ENCODE results near the gene CA10. TPM values are rescaled to one million over a fixed set of nuclear protein-coding genes. Genes with fewer than 3 reads are reported as not detected.

CA10 gene
- not detected for total RNA-seq

GRCh38 chr17:52158450-52159042, at the start of gene CA10:
CA10 (minus strand) TSS chr17:52158714.
- peaks cover 0 to 7% of the 10 kb centered on the region in 2 donors for H3K9me3 Mint-ChIP-seq
- DNase-seq (ENCODE audit: low spot score in 2 of 2) (no peak), ATAC-seq (peak in 1 of 2 donors; percentile 18)
- H3K27ac Mint-ChIP-seq, result peak within 1 kb of the TSS in 1 of 2 donors; percentile 72
- peaks cover 20 to 30% of the 10 kb centered on the region in 2 donors for H3K36me3 Mint-ChIP-seq

- DNase-seq (ENCODE audit: low spot score in 2 of 2) (no peak), ATAC-seq (no peak)
- Mint-ChIP-seq H3K27ac (no peak overlapping the region), H3K36me3 (no peaks in the 10 kb centered on the region), H3K9me3 (peaks cover 0 to 3% of the 10 kb centered on the region in 2 donors)
Observed at GRCh38 chr17:52207796-52208195, 49.3 kb upstream of the CA10 start.

DNA sequence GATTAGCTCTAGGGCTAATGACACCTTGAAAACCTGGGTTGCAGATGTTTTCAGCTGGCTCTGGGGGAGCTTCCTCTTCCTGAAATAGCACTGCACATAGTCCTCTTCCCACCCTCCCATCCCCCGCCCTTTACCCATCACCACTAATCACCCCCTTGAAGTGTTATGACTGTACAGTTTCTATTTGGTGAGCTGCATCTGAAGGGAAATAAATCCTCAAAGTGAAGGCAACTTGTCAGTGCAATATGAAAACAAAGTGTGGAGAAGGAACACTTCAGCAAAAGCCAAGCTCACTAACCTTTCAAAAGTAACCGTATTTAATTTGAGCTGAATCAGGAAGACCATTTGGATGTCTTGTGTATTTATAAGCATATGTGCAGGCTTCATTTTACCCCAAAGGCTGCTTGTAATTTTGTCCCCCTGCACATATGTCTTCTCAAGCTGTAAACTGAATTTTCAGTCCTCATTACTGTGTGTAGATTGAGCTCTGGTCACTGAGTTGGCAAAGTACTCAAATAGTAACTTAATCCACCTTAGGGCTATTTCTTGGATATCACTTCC, 44.1 kb upstream of the CA10 start:
- Mint-ChIP-seq H3K27ac (no peak overlapping the region), H3K36me3 (no peaks in the 10 kb centered on the region), H3K9me3 (peaks cover 0 to 8% of the 10 kb centered on the region in 2 donors)
- no peak for ATAC-seq
- no peak for DNase-seq (ENCODE audit: low spot score in 2 of 2)

GRCh38 chr17:52201767-52202519, 43.4 kb upstream of the CA10 start:
- no peaks in the 10 kb centered on the region for H3K36me3 Mint-ChIP-seq
- ATAC-seq (no peak), DNase-seq (ENCODE audit: low spot score in 2 of 2) (no peak)
- H3K9me3 Mint-ChIP-seq, result peaks cover 0 to 8% of the 10 kb centered on the region in 2 donors
- H3K27ac Mint-ChIP-seq, result no peak overlapping the region

- Mint-ChIP-seq H3K9me3 (no peaks in the 10 kb centered on the region), H3K36me3 (no peaks in the 10 kb centered on the region), H3K27ac (no peak overlapping the region)
- no peak for DNase-seq (ENCODE audit: low spot score in 2 of 2)
- no peak for ATAC-seq
Observed at GRCh38 chr17:52191491-52191890, 33.0 kb upstream of the CA10 start.

DNA sequence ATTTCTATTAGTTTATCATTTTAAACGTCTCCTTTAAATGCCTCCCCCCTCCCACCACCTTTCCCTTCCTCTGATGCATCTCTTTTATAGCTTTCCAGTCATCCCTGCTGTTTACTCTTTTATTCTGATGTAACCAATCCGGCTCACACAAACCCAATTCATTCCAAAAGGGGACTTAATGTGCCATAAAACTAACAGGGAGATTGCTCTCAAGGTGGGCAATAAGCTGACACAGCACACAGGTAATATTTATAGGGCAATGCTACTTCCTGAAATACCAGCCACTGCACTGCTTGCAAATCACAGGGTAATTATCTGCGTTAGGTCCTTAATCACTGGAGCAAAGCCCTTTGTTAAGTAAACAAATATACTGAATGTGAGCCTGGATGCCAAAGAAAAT, 23.3 kb upstream of the CA10 start:
- no peak overlapping the region for H3K27ac Mint-ChIP-seq
- DNase-seq (ENCODE audit: low spot score in 2 of 2) (no peak), ATAC-seq (no peak)
- H3K9me3 Mint-ChIP-seq, result no peaks in the 10 kb centered on the region
- H3K36me3 Mint-ChIP-seq, result no peaks in the 10 kb centered on the region

GRCh38 chr17:52178012-52178411, 19.5 kb upstream of the CA10 start:
- ATAC-seq (no peak), DNase-seq (ENCODE audit: low spot score in 2 of 2) (no peak)
- no peak overlapping the region for H3K27ac Mint-ChIP-seq

GRCh38 chr17:52170963-52171572, 12.6 kb upstream of the CA10 start:
- H3K36me3 Mint-ChIP-seq, result no peaks in the 10 kb centered on the region
- DNase-seq (ENCODE audit: low spot score in 2 of 2) (no peak), ATAC-seq (no peak)
- no peaks in the 10 kb centered on the region for H3K9me3 Mint-ChIP-seq
- H3K27ac Mint-ChIP-seq, result no peak overlapping the region

More at GRCh38 chr17:52178012-52178411, 19.5 kb upstream of the CA10 start:
- Mint-ChIP-seq H3K36me3 (no peaks in the 10 kb centered on the region), H3K9me3 (no peaks in the 10 kb centered on the region)

DNA sequence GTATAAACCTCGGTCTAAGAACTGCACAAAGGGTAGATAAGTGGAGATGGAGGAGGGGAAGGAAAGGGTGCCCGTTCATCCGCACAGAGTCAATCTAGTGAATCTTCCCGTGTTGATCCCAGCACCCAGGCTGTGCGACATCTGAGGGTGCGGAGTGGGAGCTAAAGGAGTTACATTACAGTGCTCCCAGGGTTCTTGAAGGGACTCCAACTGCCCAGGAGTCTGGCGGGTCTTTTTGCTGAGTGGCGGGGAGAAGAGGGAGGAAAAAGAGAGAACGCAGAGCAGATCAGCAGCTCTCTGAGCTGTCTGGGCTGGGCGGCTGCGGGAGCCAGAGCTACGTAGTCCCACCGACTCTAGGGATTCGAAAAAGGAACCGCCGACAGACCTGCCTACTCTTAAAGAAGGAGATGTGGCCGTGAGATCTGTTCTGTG, 1.6 kb upstream of the CA10 start:
- DNase-seq (ENCODE audit: low spot score in 2 of 2) (no peak), ATAC-seq (no peak)
- Mint-ChIP-seq H3K9me3 (peaks cover 0 to 7% of the 10 kb centered on the region in 2 donors), H3K36me3 (peaks cover 20 to 30% of the 10 kb centered on the region in 2 donors), H3K27ac (no peak overlapping the region)

DNA sequence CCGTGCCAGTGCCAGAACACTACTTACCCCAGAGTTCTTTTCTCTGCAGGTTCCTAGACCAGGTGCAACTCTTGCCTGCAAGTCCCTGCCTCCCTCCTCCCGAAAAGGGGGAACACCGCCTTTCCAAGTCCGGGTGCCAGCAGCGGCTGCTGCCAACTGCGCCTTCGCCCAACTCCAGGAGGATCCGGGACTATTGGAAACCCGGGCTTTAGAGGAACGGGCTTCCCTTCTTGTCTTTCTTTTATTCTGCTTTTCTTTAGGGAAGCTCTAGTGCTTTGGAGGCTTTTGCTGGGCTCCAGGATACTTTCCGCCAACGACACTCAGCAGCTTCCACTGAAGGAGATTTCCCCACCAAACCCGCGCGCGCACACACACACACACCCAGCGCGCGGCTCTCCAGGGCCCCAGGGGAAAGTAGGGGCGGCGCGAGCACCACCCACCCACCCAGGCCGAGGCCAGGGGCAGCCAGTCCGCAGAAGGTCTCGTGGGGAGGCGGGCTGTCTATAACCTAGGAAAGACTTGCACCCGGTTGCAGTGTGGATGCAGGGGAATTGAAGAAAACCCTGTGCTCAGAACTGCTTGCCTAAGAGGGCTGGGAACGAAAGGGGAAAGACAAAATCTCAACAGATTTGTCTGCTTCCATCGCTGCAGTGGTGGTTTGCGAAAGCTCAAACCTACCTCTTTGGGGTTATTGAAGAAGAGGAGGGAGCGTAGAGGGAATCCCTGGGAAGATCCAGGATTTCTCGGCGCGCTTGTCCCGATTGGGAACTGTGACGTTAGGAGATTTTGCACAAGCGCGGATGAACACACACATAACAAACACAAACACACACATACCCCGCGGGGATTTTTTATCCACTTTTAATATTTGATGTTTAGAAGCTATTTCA, 977 bp upstream of the CA10 start:
- H3K9me3 Mint-ChIP-seq, result peaks cover 0 to 7% of the 10 kb centered on the region in 2 donors
- ATAC-seq (no peak), DNase-seq (ENCODE audit: low spot score in 2 of 2) (no peak)
- peak overlapping the region in 1 of 2 donors; percentile 72 for H3K27ac Mint-ChIP-seq
- H3K36me3 Mint-ChIP-seq, result peaks cover 20 to 30% of the 10 kb centered on the region in 2 donors

GRCh38 chr17:52157603-52158449, 688 bp downstream of the CA10 start:
- peaks cover 20 to 30% of the 10 kb centered on the region in 2 donors for H3K36me3 Mint-ChIP-seq
- DNase-seq (ENCODE audit: low spot score in 2 of 2), result no peak
- no peak for ATAC-seq
- H3K9me3 Mint-ChIP-seq, result peaks cover 0 to 7% of the 10 kb centered on the region in 2 donors
- no peak overlapping the region for H3K27ac Mint-ChIP-seq

DNA sequence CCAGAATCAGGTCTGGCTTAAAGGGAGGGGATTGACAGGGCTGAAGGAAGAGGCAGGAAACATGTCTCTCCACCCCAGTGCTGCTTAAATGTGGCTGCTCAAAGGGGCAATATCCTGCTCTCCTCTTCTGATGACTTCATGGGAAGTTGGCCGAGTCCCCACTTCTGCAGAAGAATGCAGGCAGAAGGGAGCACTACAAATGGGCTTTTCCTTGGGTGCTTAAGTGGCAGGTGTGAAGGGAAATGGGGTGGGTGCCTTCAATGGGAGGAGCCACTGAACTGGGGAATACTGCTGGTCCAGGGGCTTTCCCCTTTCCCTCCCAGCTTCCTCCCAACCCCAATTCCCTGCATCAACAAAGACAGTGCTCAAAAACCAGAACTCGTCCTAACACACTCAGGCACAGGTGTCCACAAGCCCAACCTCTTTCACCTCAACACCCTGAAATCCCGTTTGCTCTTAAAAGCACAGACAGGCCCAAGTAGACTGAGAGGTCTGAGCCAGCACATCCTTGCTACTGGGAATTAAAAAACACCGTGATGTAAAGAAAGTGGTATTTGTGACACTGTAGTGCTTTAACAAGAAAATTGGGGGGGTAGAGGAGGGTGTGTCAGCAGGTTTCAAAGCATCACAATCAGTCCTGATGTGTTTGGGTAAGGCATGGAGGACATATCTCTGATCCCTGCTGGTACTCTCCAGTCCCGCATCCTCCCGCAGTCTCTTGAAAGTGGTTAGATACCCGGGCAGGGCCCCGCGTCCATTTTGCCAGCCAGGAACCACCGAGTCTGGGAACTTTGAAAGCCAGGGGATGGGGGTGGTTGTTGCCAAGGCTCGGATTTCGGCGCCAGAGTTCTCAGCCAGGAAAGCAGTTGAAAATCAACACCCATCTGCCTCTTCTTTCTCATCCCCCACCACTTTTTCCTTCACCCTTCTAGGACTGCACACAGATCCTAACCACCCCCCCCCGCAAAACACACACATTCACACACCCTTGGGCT, 1.6 kb downstream of the CA10 start:
- H3K27ac Mint-ChIP-seq, result no peak overlapping the region

DNA sequence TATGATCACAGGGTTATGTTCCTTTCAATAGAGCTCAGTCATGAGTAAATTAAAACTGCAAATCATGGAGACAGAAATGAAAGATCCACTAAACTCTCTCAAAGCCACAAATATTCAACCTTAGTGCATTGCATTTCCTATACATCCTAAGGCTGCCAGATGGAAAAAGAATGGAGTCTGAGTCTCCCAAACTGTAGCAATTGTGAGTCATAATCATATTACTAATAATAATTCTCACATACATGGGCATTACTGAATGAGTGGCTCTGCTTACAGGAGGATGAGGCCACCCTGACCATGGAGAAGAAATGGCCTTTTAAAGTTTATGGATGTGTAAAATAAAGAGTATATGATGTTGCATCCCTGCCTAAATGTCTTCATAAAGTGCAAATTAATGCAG, 3.2 kb downstream of the CA10 start:
- Mint-ChIP-seq H3K36me3 (peaks cover 19 to 21% of the 10 kb centered on the region in 2 donors), H3K9me3 (peaks cover 0 to 6% of the 10 kb centered on the region in 2 donors), H3K27ac (no peak overlapping the region)
- DNase-seq (ENCODE audit: low spot score in 2 of 2) (no peak), ATAC-seq (no peak)

More for the DNA sequence above, 1.6 kb downstream of the CA10 start:
- peaks cover 20 to 22% of the 10 kb centered on the region in 2 donors for H3K36me3 Mint-ChIP-seq
- DNase-seq (ENCODE audit: low spot score in 2 of 2) (no peak), ATAC-seq (no peak)
- peaks cover 0 to 7% of the 10 kb centered on the region in 2 donors for H3K9me3 Mint-ChIP-seq

GRCh38 chr17:52154466-52154865, 4.0 kb downstream of the CA10 start:
- Mint-ChIP-seq H3K27ac (no peak overlapping the region), H3K9me3 (peaks cover 3 to 6% of the 10 kb centered on the region in 2 donors), H3K36me3 (peaks cover 11 to 13% of the 10 kb centered on the region in 2 donors)
- no peak for DNase-seq (ENCODE audit: low spot score in 2 of 2)
- ATAC-seq, result no peak
